RWPE1 (cell line): Measurements from ENCODE around the gene EMP1.

Source experiments
- CTCF ChIA-PET: fragments of 350-600 bp; sonication (Branson Sonifier 250); formaldehyde crosslinking; extraction: SDS; loops from one replicate; lab custom pipeline; 2021; lab: Yijun Ruan, JAX
- POLR2A ChIA-PET: fragments of 400-600 bp; formaldehyde crosslinking; extraction: SDS; loops from one replicate; lab custom pipeline; 2020; ENCODE audit warnings: antibody characterized with exemption; ENCODE audit not compliant: low non-redundant PET; lab: Yijun Ruan, JAX
- DNase-seq: peaks from one replicate; pipeline ENCODE4 v3.0.0; 2012; ENCODE audit warnings: low spot score
- H3K27ac ChIP-seq: fragments of 450-650 bp; 2 replicates; pipeline ENCODE4 v1.5.1; 2017
- TF ChIP-seq, protein P1 (sequence below): fragments of 450-650 bp; conservative IDR thresholded peaks from 2 replicates; pipeline ENCODE4 v1.5.1; 2017; ENCODE audit warnings: low read depth, mild to moderate bottlenecking

Gene EMP1

DNA sequence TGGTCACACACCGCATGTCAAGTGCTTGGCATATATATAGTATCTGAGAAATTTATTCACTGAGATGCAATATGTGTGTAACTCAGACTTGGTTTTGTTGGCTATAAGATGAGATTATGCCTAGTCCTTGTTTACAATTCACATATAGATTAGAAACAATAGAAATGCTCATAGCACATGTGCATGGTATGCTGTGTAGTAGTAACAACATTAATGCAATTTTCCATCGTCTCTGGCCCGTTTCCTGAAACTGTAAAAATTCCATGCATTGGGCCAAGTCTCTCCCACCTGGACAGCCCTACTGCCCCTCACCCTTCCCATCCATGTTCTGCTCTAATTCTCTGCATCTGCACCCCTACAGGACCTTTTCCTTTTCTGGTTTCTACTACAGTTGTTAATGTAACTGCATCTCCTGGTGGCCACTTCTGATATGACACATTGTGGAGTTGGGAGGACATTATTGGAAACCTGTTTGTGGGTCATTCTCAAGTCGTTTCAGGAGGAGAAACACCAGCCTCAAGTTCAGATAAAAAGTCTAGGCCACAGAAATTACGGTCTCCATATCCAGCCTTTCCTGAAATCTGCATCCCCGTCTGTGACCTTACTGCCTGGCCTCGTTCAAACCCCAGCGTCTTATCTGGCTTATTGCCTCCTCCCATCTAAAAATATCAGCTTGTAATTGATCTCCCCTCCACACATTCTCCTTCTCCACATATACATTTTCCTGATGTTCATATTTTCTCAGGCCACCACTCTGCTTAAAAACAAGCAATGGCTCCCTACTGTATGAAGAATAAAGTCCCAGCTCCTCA lies 37.5 kb downstream of the EMP1 start:
- ChIA-PET POLR2A (no interaction called here), CTCF (interaction anchor here (0.7 to 0.9 kb wide), 3 partner anchors 160 to 351 kb away, joined by 3 to 6 read pairs (median 4); no protein-coding TSS in a partner anchor)
- TF ChIP-seq, protein P1, sequence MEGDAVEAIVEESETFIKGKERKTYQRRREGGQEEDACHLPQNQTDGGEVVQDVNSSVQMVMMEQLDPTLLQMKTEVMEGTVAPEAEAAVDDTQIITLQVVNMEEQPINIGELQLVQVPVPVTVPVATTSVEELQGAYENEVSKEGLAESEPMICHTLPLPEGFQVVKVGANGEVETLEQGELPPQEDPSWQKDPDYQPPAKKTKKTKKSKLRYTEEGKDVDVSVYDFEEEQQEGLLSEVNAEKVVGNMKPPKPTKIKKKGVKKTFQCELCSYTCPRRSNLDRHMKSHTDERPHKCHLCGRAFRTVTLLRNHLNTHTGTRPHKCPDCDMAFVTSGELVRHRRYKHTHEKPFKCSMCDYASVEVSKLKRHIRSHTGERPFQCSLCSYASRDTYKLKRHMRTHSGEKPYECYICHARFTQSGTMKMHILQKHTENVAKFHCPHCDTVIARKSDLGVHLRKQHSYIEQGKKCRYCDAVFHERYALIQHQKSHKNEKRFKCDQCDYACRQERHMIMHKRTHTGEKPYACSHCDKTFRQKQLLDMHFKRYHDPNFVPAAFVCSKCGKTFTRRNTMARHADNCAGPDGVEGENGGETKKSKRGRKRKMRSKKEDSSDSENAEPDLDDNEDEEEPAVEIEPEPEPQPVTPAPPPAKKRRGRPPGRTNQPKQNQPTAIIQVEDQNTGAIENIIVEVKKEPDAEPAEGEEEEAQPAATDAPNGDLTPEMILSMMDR: peak; percentile 54
- no peak overlapping the region for H3K27ac ChIP-seq
- DNase-seq: peak; percentile 52

DNA sequence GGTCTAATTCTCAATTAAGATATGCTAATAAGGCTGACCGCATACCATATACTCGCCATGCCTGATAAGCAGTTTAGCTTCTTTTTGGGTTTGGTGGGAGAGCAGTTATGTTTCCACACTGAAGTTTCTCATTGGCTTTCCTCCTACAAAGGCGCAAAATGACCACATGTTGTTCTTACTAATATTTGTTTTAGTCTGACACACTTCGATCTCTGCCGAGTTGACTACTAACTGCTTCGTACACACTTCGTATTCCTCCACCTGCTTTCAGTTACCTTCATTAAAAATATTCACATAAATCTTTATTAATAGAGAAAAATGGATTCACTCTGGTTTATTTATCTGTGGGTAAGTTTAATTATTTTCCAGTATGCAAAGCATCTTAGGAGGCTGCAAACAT lies 41.7 kb downstream of the EMP1 start:
- CTCF ChIA-PET: interaction anchor here (0.6 kb wide), 2 partner anchors 26 to 37 kb away, joined by 3 read pairs; no protein-coding TSS in a partner anchor
- H3K27ac ChIP-seq: no peak overlapping the region
- POLR2A ChIA-PET: no interaction called here
- TF ChIP-seq, protein P1: no peak
- DNase-seq: no peak

DNA sequence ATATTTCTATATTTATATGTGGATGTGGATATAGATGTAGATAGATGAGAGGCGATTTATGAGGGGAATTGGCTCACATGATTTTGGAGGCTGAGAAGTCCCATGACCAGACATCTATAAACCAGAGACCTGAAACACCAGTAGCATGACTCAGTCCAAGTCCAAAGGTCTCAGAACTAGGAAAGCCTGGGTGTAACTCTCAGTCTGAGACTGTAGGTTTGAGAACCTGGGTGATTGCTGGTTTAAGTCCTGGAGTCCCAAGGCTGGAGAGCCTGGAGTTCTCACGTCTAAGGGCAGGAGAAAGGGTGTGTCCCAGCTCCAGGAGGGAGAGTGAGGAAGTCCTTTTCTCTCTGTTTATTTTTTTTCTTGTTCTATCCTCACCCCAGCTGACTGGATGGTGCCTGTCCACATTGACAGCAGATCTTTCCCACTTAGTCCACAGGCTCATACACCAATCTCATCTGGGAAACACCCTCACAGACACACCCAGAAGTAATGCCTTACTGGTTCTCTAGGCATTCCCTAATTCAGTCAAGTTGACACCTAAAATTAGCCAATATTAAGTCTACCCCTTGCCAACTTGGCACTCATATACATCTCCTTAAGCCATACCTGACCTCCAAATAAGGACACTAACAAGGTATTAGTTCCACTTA lies 45.4 kb downstream of the EMP1 start:
- POLR2A ChIA-PET: no interaction called here
- CTCF ChIA-PET: no interaction called here
- TF ChIP-seq, protein P1: no peak
- no peak overlapping the region for H3K27ac ChIP-seq
- DNase-seq: no peak

DNA sequence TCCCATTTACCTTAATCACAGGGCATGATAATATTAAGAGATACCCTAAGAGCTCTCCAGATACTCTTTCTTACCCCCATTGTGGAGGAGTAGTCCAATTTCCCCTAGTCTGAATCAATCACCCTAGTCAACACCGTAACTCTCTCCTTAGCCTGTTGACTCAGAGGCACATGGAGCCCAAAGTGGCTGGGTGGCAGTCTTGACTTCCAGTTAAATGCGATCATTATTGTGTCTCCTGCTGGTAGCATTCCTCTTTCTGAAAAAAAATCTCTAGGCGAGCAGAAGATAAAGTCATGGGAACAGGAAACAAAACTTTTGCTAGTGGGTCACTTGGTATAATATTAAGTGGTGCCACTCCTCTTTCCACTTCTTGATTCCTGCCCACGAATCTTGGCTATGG lies 46.4 kb downstream of the EMP1 start:
- no peak for DNase-seq
- ChIA-PET CTCF (no interaction called here), POLR2A (no interaction called here)
- TF ChIP-seq, protein P1: no peak
- no peak overlapping the region for H3K27ac ChIP-seq

DNA sequence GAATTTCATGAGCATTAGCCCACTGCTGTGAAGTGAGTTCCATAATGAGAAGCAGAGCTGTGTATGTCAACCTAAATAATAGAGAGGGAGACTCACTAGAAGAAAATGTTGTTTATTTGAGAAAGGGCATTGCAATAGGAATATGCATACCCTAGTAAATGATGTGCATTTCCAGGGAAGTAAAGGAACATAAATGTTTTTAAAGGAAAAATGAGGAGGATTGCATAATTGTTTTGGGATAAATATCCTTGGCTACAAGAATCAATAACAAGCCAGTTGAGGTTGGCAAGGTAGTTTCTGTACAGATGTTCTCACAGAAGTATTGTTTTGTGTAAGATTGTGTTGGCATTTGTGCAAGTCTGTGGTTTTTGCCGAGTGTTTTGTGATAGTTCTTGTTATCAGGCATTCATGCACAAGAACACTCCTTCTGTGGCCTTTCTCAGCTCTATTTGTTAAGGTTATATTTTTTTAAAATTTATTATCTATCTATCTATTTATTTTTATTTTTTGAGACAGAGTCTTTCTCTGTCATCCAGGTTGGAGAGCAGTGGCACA lies 47.1 kb downstream of the EMP1 start:
- CTCF ChIA-PET: no interaction called here
- no peak overlapping the region for H3K27ac ChIP-seq
- DNase-seq: no peak
- TF ChIP-seq, protein P1: no peak
- POLR2A ChIA-PET: no interaction called here

DNA sequence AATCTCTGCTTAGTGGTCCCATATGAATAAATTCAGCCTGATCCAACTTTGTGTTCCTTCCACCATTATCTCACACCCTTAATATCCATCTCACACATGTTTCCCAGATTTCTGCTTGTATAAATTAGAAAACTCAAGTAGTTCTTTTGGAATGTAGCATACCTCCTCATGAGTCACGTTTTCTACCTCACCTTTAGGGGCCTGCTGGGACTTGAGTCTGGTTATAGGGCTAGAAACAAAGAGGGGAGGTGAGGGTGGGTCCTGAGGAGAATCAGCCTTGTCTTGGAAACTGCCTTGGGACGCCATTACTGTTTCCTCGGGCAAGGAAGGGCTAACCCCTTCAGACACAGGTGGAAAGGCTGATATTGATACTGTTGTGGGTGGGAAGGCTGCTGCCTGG lies 51.1 kb downstream of the EMP1 start:
- no peak overlapping the region for H3K27ac ChIP-seq
- TF ChIP-seq, protein P1: no peak
- ChIA-PET CTCF (no interaction called here), POLR2A (no interaction called here)
- peak; percentile 49 for DNase-seq
